HG03520 (cell line): Measurements from ENCODE around the gene AK3.
"Not testable (repeated sequence)": the region's sequence is repeated elsewhere in the genome, so short reads cannot be mapped to it uniquely, and the experiment has no call there.

Source experiments
- ATAC-seq: cut with Tn5 transposase; IDR thresholded peaks from one replicate; pipeline ENCODE4 v1.9.1; 2021; ENCODE audit warnings: mild to moderate bottlenecking, moderate library complexity; ENCODE audit not compliant: unreplicated experiment

The AK3 gene

DNA sequence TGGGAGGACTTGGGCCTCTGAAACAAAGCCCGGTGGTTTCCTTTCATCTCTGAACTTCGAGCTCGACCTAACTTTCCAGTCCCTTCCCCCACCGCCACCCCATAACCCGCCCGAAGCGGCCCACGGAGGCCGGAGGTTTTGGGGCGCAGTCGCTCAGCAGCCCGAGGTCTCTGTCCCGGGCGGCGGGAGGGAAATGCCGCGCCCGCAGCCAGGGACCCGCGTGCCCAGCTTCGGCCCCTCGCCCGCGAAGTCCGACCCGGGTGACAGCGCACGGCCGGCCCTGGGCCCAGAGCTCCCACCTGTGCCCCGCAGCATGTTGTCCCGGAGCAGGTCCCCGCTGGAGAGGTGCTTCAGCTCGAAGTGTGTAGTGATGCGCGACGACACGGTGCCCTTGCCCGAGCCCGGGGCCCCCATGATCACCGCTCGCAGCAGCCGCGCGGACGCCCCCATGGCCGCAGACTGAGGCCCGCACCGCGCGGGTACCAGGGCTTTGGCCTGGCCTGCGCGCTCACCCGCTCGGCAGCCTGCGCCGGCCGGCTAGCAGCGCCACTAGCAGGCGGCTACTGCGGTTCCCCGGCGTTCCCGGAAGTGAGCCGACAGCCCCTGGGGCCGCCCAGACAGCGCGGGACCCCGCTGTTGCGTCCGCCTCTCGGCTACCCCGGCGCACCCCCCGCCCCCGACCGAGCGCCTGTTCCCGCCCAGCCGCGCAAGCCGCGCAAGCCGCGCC lies at the start of gene AK3:
AK3 (minus strand) TSS at position 565 of the 727 bp plus-strand sequence; CDS start at position 450, 115 bp downstream.
- ATAC-seq: peak; percentile 85

GRCh38 chr9:4788703-4789102 lies 47.7 kb upstream of the AK3 start:
- ATAC-seq: no peak

DNA sequence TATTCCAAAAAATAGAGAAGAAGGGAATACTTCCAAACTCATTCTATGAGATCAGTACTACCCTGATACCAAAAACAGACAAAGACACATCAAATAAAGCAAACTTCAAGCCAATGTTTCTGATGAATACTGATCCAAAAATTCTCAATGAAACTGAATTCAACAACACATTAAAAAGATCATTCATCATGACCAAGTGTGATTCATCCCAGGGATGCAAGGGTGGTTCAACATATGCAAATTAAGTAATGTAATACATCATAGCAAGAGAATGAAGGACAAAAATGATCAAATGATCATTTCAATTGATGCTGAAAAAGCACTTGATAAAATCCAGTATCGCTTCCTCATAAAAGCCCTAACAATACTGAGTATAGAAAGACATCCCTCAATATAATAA lies 46.9 kb upstream of the AK3 start:
- ATAC-seq: no peak

DNA sequence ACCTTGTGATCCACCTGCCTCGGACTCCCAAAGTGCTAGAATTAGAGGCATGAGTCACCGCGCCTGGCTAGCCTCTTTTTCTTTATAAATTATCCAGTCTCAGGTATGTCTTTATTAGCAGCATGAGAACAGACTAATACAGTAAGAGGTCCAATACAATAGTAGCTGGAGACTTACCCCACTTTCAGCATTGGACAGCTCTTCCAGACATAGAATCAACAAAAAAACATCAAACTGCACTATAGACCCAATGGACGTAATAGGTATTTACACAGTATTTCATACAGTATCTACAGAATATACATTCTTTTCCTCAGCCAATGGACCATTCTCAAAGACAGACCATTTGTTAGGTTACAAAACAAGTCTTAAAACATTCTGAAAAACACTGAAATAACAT lies 45.6 kb upstream of the AK3 start:
- no peak for ATAC-seq

DNA sequence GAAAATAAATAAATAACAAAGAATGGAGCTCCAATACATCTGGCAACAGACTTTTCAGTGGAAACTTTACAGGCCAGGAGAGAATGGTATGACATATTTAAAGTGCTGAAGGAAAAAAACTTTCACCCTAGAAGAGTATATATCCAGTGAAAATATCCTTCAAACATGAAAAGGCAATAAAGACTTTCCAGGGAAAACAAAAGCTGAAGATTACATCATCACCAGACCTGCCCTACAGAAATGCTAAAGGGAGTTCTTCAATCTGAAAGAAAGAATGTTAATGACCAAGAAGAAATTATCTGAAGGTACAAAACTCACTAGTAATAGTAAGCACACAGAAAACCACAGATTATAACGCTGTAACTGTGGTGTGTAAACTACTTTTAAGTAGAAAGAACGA lies 43.4 kb upstream of the AK3 start:
- ATAC-seq: no peak

DNA sequence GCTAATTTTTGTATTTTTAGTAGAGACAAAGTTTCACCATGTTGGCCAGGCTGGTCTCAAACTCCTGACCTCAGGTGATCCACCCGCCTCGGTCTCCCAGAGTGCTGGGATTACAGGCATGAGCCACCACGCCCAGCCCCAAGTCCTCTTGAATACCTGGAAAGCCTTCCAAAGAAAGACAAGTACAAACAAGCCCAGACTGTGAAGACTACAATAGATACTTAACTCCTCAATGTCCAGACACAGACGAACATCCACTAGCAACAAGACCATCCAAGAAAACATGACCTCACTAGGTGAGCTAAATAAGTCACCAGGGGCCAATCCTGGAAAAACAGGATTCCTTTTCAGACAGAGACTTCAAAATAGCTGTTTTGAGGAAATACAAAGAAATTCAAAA lies 42.2 kb upstream of the AK3 start:
- not testable (repeated sequence) for ATAC-seq

- no peak for ATAC-seq
These were observed 40.4 kb upstream of the AK3 start for GRCh38 chr9:4781408-4781807.

GRCh38 chr9:4780651-4781050 lies 39.6 kb upstream of the AK3 start:
- no peak for ATAC-seq

- ATAC-seq: not testable (repeated sequence)
These were observed 34.0 kb upstream of the AK3 start for GRCh38 chr9:4774958-4775357.

- no peak for ATAC-seq
These were observed 33.2 kb upstream of the AK3 start for GRCh38 chr9:4774209-4774608.

DNA sequence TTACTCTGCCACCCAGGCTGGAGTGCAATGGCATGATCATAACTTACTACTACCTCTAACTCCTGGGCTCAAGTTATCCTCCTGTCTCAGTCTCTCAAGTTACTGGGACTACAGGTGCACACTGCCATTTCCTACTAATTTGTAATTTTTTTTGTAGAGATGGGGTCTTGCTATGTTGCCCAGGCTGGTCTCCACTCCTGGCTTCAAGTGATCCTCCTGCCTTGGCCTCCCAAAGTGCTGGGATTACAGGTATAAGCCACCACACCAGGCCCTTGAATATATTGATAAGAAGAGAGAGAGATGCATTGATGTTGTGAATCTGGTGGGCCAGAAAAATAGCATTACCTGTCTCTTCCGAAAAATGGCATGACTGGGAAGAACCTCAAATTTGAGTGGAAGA lies 30.8 kb upstream of the AK3 start:
- no peak for ATAC-seq

- no peak for ATAC-seq
These were observed 28.5 kb upstream of the AK3 start for GRCh38 chr9:4769321-4770080.

- ATAC-seq: no peak
These were observed 27.7 kb upstream of the AK3 start for GRCh38 chr9:4768681-4769080.

- ATAC-seq: no peak
These were observed 23.0 kb upstream of the AK3 start for GRCh38 chr9:4764033-4764432.

- ATAC-seq: peak; percentile 29
These were observed 22.0 kb upstream of the AK3 start for GRCh38 chr9:4762886-4763541.

GRCh38 chr9:4762108-4762885 lies 21.3 kb upstream of the AK3 start:
- ATAC-seq: peak; percentile 84

DNA sequence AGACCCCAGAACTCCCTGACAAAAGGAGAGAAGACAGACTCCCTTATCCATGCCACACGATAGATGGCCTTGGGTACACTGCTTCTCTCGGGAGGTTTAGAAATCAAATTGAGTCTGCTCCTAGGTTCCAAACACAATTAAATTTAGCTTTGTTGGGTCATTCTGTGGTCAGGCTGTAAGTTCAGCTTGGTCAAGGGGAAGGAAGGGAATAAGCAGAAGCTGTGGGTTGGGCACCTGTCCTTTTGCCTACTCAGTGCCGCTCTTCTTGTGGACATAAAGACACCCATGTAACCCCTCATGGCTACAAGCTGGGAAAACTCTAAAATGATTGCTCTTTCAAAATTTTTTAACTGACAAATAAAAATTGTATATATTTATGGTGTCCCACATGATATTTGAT lies 19.1 kb upstream of the AK3 start:
- no peak for ATAC-seq

DNA sequence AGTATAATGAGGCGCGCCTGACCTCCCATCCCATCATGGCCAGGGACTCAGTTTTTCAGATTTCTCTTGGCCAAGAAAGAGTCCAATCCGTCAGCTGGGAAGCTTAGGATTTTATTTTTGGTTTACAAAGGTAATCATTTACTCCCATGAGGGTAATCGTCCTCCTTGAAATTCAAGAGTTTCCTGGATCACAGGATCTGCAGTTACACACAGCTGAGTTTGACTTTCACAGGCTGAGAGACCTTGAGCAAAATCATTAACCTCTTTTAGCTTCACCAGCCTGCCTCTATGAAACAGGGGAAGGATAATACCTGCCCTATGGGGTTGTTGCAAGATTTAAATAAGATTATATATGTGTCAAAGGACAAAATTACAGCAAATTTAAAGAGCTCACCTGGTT lies 15.4 kb upstream of the AK3 start:
- ATAC-seq: no peak

- ATAC-seq: no peak
These were observed 14.1 kb upstream of the AK3 start for GRCh38 chr9:4755026-4755609.

DNA sequence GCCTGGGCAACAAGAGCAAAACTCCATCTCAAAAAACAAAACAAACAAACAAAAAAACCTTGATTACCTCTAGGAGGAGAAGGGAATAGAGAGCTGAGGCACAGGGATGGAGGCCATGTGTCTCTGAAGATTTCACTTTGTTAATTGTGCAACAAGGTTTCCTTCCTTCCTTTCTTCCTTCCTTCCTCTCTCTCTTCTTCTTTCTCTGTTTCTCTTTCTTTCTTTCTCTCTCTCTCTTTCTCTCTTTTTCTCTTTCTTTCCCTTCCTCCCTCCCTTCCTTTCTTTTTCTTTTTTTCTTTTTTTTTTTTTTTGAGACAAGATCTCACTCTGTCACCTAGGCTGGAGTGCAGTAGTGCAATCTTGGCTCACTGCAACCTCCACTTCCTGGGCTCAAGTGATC lies 13.5 kb upstream of the AK3 start:
- ATAC-seq: not testable (repeated sequence)
